H1 (cell line): Measurements from ENCODE around the gene FGF21. TPM values are rescaled to one million over a fixed set of nuclear protein-coding genes. Genes with fewer than 3 reads are reported as not detected.

ENCODE experiments used
- CTBP2 ChIP-seq: IDR thresholded peaks from 2 replicates; pipeline ENCODE4 v1.7.0; 2011; ENCODE audit warnings: borderline replicate concordance, mild to moderate bottlenecking, moderate library complexity, mixed read lengths, low read length; ENCODE audit not compliant: insufficient read depth, insufficient read length
- polyA plus RNA-seq, 7 experiments: library from polyadenylated mRNA; depleted of rRNA in 3 of 7; stranded (reverse) in 5 of 7; unstranded in 2 of 7; fragments of >200 nt in 5 of 7; fragments of 200-250 nt in 2 of 7; gene quantifications; 1 replicate in 5 of 7; 2 replicates in 1 of 7; 4 replicates in 1 of 7; pipeline versions ENCODE4 v1.2.1 to v1.2.3, GENCODE V29; 2011 to 2013; ENCODE audit warnings: missing spikeins in 2 of 7, mixed read lengths in 2 of 7
- total RNA-seq: library from RNA; stranded (reverse); fragmentation: NEBNext Ultra II Directional; extraction: Animal tissue kit (Norgen Biotek cat#: 25700); gene quantifications from 2 replicates; pipeline ENCODE4 v1.2.1, GENCODE V29; 2021

The FGF21 gene
- total and polyA plus RNA-seq, 2 of the 8 experiments (the other 6 are each of a cell fraction or from before 2014, with no cell fraction given), result 0.48 to 0.80 TPM

DNA sequence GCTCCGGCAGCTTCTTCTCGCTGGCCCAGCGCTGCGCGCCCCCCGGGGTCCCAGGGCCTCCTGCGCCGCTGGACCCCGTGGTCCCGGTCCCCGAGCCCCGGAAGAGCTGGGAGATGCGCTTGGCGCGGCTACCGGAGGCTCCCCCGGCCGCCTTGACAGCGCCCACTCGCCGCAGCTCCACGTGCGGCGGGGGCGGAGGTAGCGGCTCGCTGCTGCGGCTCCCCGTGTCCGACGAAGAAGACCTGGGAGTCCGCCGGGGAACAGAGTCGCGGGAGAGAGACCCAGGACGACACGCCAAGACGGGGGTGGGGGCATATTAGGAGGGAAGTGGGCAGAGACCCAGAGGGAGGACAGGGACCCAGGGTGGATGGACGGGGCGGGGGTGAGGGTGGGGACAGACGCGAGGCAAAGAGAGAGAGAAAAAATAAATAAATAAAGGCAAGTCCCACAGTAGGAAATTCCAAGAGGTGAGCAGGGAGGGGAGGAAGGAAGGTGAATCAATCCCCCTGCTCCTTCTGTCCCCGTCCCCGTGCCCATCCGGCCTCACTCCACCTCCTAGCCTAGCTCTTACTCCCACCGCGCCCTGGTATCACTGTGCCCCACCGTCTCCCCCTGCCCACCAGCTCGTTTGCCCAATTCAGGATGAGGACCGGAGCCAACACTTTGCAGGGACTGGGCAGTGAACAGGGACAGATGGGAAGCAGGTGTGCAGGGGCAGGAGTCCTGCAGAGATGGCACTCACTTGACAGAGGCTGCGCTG, 15.7 kb upstream of the FGF21 start (continued):
- TF ChIP-seq CTBP2, result no peak
